ENCODE data around the gene GPD1. TPM values are rescaled to one million over a fixed set of nuclear protein-coding genes. Genes with fewer than 3 reads are reported as not detected.

Gene GPD1
- total and polyA plus RNA-seq, 10 of the 15 experiments (the other 5 are each of a cell fraction or from before 2014, with no cell fraction given), result 0.04 to 0.61 (median 0.26) TPM; not detected in 1

- TF ChIP-seq TCF3 (IDR thresholded peaks at IDR 0.05; ENCODE audit: borderline replicate concordance, insufficient read depth, low read depth, low read length) (no peak), RCOR1 (conservative IDR thresholded peaks at IDR 0.05; ENCODE audit: low read depth, low read length) (no peak), POLR2AphosphoS2 (IDR thresholded peaks at IDR 0.05; ENCODE audit: low read depth, low read length) (no peak), CEBPB (IDR thresholded peaks at IDR 0.05; ENCODE audit: borderline replicate concordance in 1 of 2, low read depth in 2 of 2, low read length in 2 of 2) (no peak), SRF (IDR thresholded peaks at IDR 0.05; ENCODE audit: low read depth in 2 of 2, low read length in 2 of 2) (no peak), CBX5 (IDR thresholded peaks at IDR 0.05; ENCODE audit: low read depth) (no peak), TBL1XR1 (IDR thresholded peaks at IDR 0.05; ENCODE audit: low read depth, low read length) (no peak), CBX3 (IDR thresholded peaks at IDR 0.05; ENCODE audit: borderline replicate concordance, low read depth) (no peak), HDAC2 (IDR thresholded peaks at IDR 0.05) (no peak), CHD2 (IDR thresholded peaks at IDR 0.05; ENCODE audit: borderline replicate concordance, low read depth, low read length) (no peak), IRF3 (IDR thresholded peaks at IDR 0.05) (no peak), TARDBP (IDR thresholded peaks at IDR 0.05; ENCODE audit: borderline replicate concordance) (no peak), PRDM15 (CRISPR knock-in tag; IDR thresholded peaks at IDR 0.05) (no peak)
- ChIA-PET SMC1A (ENCODE audit: uncharacterized antibody, unreplicated experiment) (interaction anchor here (1.1 to 2.1 kb wide), 2 partner anchors 38 to 102 kb away, joined by 3 to 8 read pairs; partner anchors contain the start of gene COX14), CTCF (interaction anchor here (1.1 to 5.3 kb wide), 9 partner anchors 11 to 240 kb away, joined by 3 to 50 read pairs (median 9); partner anchors contain the start of gene SMARCD1), POLR2A (interaction anchor here (0.5 kb wide), 1 partner anchor 459 kb away, joined by 3 read pairs; no protein-coding TSS in a partner anchor), RAD21 (ENCODE audit: unreplicated experiment) (interaction anchor here (1.2 to 2.9 kb wide), 7 partner anchors 11 to 113 kb away, joined by 3 to 10 read pairs (median 4); partner anchors contain the start of gene SMARCD1)
- Histone ChIP-seq H3K27me3 (replicated peaks in 1 of 2; ENCODE audit: control insufficient read depth in 2 of 2, insufficient read depth in 2 of 2, low read length in 1 of 2) (no peaks in the 10 kb centered on the region), H3K4me3 (no peak overlapping the region), H4K20me1 (ENCODE audit: control insufficient read depth, insufficient read depth) (no peaks in the 10 kb centered on the region), H3K36me3 (ENCODE audit: control insufficient read depth in 2 of 2, insufficient read depth in 2 of 2, low read length in 1 of 2) (no peaks in the 10 kb centered on the region), H3K9me3 (replicated peaks; ENCODE audit: control insufficient read depth, insufficient read depth, low read length) (no peaks in the 10 kb centered on the region), H3K4me1 (ENCODE audit: control insufficient read depth, insufficient read depth, low read length) (no peaks in the 10 kb centered on the region; the same call in 1 of the 2 replicates), H3K4me2 (ENCODE audit: control insufficient read depth, insufficient read depth) (no peak overlapping the region), H3K27ac (ENCODE audit: control insufficient read depth, insufficient read depth) (no peak overlapping the region), H3K9ac (ENCODE audit: control insufficient read depth, insufficient read depth, low read length) (no peak overlapping the region), H3K79me2 (ENCODE audit: control insufficient read depth, insufficient read depth, low read length) (no peaks in the 10 kb centered on the region), H2AFZ (ENCODE audit: control insufficient read depth, low read depth, low read length) (no peak overlapping the region)
- BruUV-seq (replicated peaks), result no TSS peak
- in situ Hi-C loops (cut with MboI), result no loop called here
- WGBS (ENCODE audit: insufficient coverage, insufficient replicate concordance, low lambda C conversion rate, missing lambda C conversion rate), result 43% methylated on average over 10 of the region's 10 CpGs
- no peak for ATAC-seq
- DNase-seq (ENCODE audit: low read depth, low spot score), result no peak
- intact Hi-C loops (cut with micrococcal nuclease; ENCODE audit: unreplicated experiment), result loop anchor here (5.0 to 10.0 kb wide), 2 partner anchors 206 to 331 kb away; partner anchors contain the start of gene LARP4
- no peak for FAIRE-seq
Measured at GRCh38 chr12:50073712-50074111, 30.1 kb upstream of the GPD1 start.

Measured in GM12878 (cell line).